SH-SY5Y (cell line): ENCODE measurements around the gene MALRD1.

Source experiments
- GATA2 ChIP-seq: IDR thresholded peaks from 2 replicates; pipeline ENCODE4 v1.6.1; 2011; ENCODE audit warnings: mild to moderate bottlenecking, low read depth, low read length
- GATA3 ChIP-seq: IDR thresholded peaks from 2 replicates; pipeline ENCODE4 v1.6.1; 2011; ENCODE audit warnings: low read depth, mild to moderate bottlenecking, low read length, moderate library complexity

MALRD1 gene

GRCh38 chr10:19493917-19494316 is 445.3 kb downstream of the MALRD1 start:
- no peak for TF ChIP-seq GATA2
- no peak for TF ChIP-seq GATA3

GRCh38 chr10:19497026-19497425 is 448.4 kb downstream of the MALRD1 start:
- no peak for TF ChIP-seq GATA2
- TF ChIP-seq GATA3, result no peak

GRCh38 chr10:19498393-19499290 is 450.0 kb downstream of the MALRD1 start:
- TF ChIP-seq GATA2 (no peak), GATA3 (no peak)

GRCh38 chr10:19499291-19499770 is 450.7 kb downstream of the MALRD1 start:
- TF ChIP-seq GATA3 (no peak), GATA2 (no peak)

GRCh38 chr10:19500959-19501358 is 452.4 kb downstream of the MALRD1 start:
- TF ChIP-seq GATA3 (no peak), GATA2 (no peak)

GRCh38 chr10:19505320-19506312 is 457.0 kb downstream of the MALRD1 start:
- no peak for TF ChIP-seq GATA2
- TF ChIP-seq GATA3, result no peak

- peak; percentile 61 for TF ChIP-seq GATA3
- TF ChIP-seq GATA2, result no peak
Observed at GRCh38 chr10:19518109-19518508, 469.5 kb downstream of the MALRD1 start.

- no peak for TF ChIP-seq GATA2
- no peak for TF ChIP-seq GATA3
Observed at GRCh38 chr10:19518632-19519031, 470.0 kb downstream of the MALRD1 start.

GRCh38 chr10:19531324-19531723 is 482.7 kb downstream of the MALRD1 start:
- TF ChIP-seq GATA2 (peak; percentile 16; the same call in 1 of the 2 replicates), GATA3 (no peak)

GRCh38 chr10:19532411-19532810 is 483.8 kb downstream of the MALRD1 start:
- TF ChIP-seq GATA3 (no peak), GATA2 (no peak)

- TF ChIP-seq GATA3 (no peak), GATA2 (no peak)
Observed at GRCh38 chr10:19541299-19541698, 492.7 kb downstream of the MALRD1 start.

- TF ChIP-seq GATA3 (no peak), GATA2 (no peak)
Observed at GRCh38 chr10:19546224-19546623, 497.6 kb downstream of the MALRD1 start.

GRCh38 chr10:19549503-19549902 is 500.9 kb downstream of the MALRD1 start:
- TF ChIP-seq GATA2, result no peak
- TF ChIP-seq GATA3, result no peak

GRCh38 chr10:19556666-19557065 is 508.1 kb downstream of the MALRD1 start:
- TF ChIP-seq GATA2 (no peak), GATA3 (no peak)
